ENCODE data around the gene ATG9A.

The ATG9A gene

DNA sequence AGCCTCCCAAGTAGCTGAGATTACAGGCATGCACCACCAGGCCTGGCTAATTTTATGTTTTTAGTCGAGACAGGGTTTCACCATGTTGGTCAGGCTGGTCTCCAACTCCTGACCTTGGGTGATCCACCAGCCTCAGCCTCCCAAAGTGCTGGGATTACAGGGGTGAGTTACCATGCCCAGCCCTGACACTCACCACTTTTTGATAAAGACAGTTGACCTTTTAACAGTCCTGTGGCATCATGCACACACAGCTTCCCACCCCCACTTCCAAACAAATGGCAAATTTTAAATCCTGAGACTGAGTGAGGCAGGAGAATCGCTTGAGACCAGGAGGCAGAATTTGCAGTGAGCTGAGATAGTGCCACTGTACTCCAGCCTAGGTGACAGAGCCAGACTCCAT lies 43.6 kb upstream of the ATG9A start:
- Histone ChIP-seq H3K36me3 (ENCODE audit: control insufficient read depth, insufficient read depth, low read length) (no peaks in the 10 kb centered on the region), H3K4me3 (replicated peaks; ENCODE audit: low read depth, low read length) (no peak overlapping the region), H3K27me3 (replicated peaks; ENCODE audit: control insufficient read depth, insufficient read depth, low read length) (no peaks in the 10 kb centered on the region)
- TF ChIP-seq, protein P1, sequence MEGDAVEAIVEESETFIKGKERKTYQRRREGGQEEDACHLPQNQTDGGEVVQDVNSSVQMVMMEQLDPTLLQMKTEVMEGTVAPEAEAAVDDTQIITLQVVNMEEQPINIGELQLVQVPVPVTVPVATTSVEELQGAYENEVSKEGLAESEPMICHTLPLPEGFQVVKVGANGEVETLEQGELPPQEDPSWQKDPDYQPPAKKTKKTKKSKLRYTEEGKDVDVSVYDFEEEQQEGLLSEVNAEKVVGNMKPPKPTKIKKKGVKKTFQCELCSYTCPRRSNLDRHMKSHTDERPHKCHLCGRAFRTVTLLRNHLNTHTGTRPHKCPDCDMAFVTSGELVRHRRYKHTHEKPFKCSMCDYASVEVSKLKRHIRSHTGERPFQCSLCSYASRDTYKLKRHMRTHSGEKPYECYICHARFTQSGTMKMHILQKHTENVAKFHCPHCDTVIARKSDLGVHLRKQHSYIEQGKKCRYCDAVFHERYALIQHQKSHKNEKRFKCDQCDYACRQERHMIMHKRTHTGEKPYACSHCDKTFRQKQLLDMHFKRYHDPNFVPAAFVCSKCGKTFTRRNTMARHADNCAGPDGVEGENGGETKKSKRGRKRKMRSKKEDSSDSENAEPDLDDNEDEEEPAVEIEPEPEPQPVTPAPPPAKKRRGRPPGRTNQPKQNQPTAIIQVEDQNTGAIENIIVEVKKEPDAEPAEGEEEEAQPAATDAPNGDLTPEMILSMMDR (IDR thresholded peaks at IDR 0.05; ENCODE audit: insufficient read depth, low read length, poor library complexity, severe bottlenecking), result no peak
- no peak for DNase-seq (ENCODE audit: extremely low read depth, insufficient read length)

DNA sequence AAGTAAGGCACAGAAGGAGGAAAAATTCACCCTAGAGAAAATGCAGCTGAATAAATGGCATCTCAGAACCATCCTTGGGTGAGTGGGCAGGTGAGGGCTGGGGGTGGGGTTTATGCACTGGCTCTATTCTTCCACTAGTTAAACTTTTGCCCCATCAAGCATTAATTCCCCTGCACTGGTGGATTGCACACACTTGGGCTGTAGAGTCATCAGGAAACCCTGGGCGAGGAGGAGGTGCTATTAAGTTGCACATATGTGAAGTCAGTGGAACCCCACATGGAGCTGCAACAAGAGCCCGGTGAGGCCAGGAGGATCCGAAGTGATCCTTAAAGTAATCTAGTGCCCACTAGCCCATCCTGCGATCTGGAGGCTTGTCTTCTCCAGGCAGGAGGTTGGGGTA lies 42.9 kb upstream of the ATG9A start:
- Histone ChIP-seq H3K27me3 (replicated peaks; ENCODE audit: control insufficient read depth, insufficient read depth, low read length) (no peaks in the 10 kb centered on the region), H3K36me3 (ENCODE audit: control insufficient read depth, insufficient read depth, low read length) (no peaks in the 10 kb centered on the region), H3K4me3 (replicated peaks; ENCODE audit: low read depth, low read length) (no peak overlapping the region)
- DNase-seq (ENCODE audit: extremely low read depth, insufficient read length), result no peak
- TF ChIP-seq, protein P1 (IDR thresholded peaks at IDR 0.05; ENCODE audit: insufficient read depth, low read length, poor library complexity, severe bottlenecking), result no peak

DNA sequence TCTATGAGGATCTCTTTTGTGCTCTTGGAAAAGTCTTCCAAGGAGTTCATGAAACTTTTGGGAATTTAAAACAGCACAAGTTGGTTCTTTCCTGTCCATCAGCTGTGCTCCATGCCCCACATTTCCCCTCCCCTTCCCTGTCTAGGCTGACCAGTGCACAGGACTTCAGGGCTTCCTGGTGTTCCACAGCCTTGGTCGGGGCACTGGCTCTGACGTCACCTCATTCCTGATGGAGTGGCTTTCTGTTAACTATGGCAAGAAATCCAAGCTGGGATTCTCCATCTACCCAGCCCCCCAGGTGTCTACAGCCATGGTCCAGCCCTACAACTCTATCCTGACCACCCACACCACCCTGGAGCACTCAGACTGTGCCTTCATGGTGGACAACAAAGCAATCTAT lies 41.6 kb upstream of the ATG9A start:
- H3K36me3 ChIP-seq (ENCODE audit: control insufficient read depth, insufficient read depth, low read length), result no peaks in the 10 kb centered on the region
- TF ChIP-seq, protein P1 (IDR thresholded peaks at IDR 0.05; ENCODE audit: insufficient read depth, low read length, poor library complexity, severe bottlenecking), result no peak
- no peaks in the 10 kb centered on the region for H3K27me3 ChIP-seq (replicated peaks; ENCODE audit: control insufficient read depth, insufficient read depth, low read length)
- no peak overlapping the region for H3K4me3 ChIP-seq (replicated peaks; ENCODE audit: low read depth, low read length)
- no peak for DNase-seq (ENCODE audit: extremely low read depth, insufficient read length)

DNA sequence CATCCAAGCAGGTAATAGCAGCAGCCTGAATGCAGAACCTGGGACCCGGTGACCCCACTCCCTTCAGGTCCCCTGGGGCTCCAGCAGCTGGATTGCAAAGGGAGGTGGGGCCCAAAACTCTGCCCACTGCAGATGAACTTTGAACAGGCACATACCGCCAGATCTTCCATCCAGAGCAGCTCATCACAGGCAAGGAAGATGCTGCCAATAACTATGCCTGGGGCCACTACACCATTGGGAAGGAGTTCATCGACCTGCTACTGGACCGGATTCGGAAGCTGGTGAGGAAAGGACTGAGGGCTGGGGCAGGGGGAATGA lies 40.6 kb upstream of the ATG9A start:
- TF ChIP-seq, protein P1 (IDR thresholded peaks at IDR 0.05; ENCODE audit: insufficient read depth, low read length, poor library complexity, severe bottlenecking), result no peak

DNA sequence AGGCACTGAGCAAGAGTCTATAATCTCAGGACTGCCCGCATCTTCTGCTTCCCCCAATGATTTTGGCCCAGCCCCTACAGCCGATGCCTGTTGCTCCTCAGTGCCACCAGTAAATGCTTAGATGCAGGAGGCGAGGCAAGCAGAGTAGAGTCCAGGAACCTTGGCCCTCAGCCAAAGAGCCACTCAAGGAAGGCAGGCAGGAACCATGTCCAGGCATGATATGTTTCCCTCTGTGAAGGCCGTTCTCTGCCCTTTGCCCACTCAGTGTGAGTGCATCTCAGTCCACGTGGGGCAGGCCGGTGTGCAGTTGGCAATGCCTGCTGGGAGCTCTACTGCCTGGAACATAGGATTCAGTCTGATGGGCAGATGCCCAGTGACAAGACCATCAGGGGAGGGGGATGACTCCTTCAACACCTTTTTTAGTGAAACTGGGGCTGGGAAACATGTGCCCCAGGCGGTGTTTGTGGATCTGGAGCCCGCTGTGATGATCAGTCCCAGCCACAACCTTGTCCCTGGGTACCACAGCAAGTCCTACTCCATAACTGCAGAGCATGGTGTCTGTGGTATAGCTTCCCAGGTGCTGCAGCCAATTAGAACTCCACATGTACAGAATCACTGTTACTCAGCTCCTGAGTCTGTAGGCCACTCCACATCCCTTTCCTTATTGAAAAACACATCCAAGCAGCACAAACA lies 40.1 kb upstream of the ATG9A start:
- DNase-seq (ENCODE audit: extremely low read depth, insufficient read length), result no peak
- no peaks in the 10 kb centered on the region for H3K36me3 ChIP-seq (ENCODE audit: control insufficient read depth, insufficient read depth, low read length)
- no peaks in the 10 kb centered on the region for H3K27me3 ChIP-seq (replicated peaks; ENCODE audit: control insufficient read depth, insufficient read depth, low read length)
- no peak overlapping the region for H3K4me3 ChIP-seq (replicated peaks; ENCODE audit: low read depth, low read length)
- TF ChIP-seq, protein P1 (IDR thresholded peaks at IDR 0.05; ENCODE audit: insufficient read depth, low read length, poor library complexity, severe bottlenecking), result no peak

More for the DNA sequence above, 40.6 kb upstream of the ATG9A start:
- Histone ChIP-seq H3K4me3 (replicated peaks; ENCODE audit: low read depth, low read length) (no peak overlapping the region), H3K27me3 (replicated peaks; ENCODE audit: control insufficient read depth, insufficient read depth, low read length) (no peaks in the 10 kb centered on the region), H3K36me3 (ENCODE audit: control insufficient read depth, insufficient read depth, low read length) (no peaks in the 10 kb centered on the region)
- DNase-seq (ENCODE audit: extremely low read depth, insufficient read length), result no peak

DNA sequence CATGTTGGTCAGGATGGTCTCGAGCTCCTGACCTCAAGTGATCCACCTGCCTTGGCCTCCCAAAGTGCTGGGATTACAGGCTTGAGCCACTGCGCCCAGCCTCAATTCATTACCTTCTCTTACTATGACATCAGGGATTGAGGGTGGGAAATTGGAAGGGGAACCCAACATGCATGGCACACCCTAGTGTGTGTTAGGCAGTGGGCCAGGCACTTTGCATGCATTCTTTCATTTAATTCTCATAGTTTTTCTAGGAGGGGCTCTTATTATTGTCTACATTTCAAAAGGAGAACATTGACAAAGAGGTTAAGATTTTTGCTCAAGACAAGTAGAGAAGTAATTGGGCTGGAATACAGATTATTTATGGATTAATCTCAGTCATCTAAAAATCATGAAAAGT lies 38.9 kb upstream of the ATG9A start:
- Histone ChIP-seq H3K36me3 (ENCODE audit: control insufficient read depth, insufficient read depth, low read length) (no peaks in the 10 kb centered on the region), H3K4me3 (replicated peaks; ENCODE audit: low read depth, low read length) (no peak overlapping the region), H3K27me3 (replicated peaks; ENCODE audit: control insufficient read depth, insufficient read depth, low read length) (no peaks in the 10 kb centered on the region)
- TF ChIP-seq, protein P1 (IDR thresholded peaks at IDR 0.05; ENCODE audit: insufficient read depth, low read length, poor library complexity, severe bottlenecking), result no peak
- no peak for DNase-seq (ENCODE audit: extremely low read depth, insufficient read length)

Measured in GM06990 (cell line).